ENCODE measurements around the gene RPP25L.

The RPP25L gene

GRCh38 chr9:34585946-34586669 is 25.8 kb downstream of the RPP25L start:
- no peaks in the 10 kb centered on the region for H3K9me2 ChIP-seq (replicated peaks; ENCODE audit: control insufficient read depth, low read length)
- H3K9me3 ChIP-seq (ENCODE audit: control insufficient read depth, insufficient read depth, low read length): no peaks in the 10 kb centered on the region
- no peak for TF ChIP-seq EZH2phosphoT487 (IDR thresholded peaks at IDR 0.05; ENCODE audit: borderline replicate concordance, low read length)
- TF ChIP-seq CTCF (IDR thresholded peaks at IDR 0.05; ENCODE audit: low read depth, low read length, poor library complexity, severe bottlenecking): no peak
- no peak overlapping the region for H3K4me3 ChIP-seq (ENCODE audit: low read length)
- no peak overlapping the region for H3K4me2 ChIP-seq (ENCODE audit: low read length)
- H3K27ac ChIP-seq (ENCODE audit: low read depth, low read length): no peak overlapping the region
- peaks cover 3% of the 10 kb centered on the region; the same call in 1 of the 2 replicates for H3K4me1 ChIP-seq (ENCODE audit: control insufficient read depth, low read length)
- H3K79me2 ChIP-seq (ENCODE audit: control insufficient read depth, low read length): no peaks in the 10 kb centered on the region
- no peaks in the 10 kb centered on the region for H3F3A ChIP-seq (ENCODE audit: control insufficient read depth, insufficient read depth)
- peaks cover 57% of the 10 kb centered on the region for H3K27me3 ChIP-seq (ENCODE audit: control insufficient read depth, low read length)
- no peaks in the 10 kb centered on the region for H3K36me3 ChIP-seq (ENCODE audit: control insufficient read depth, low read length)
- no peaks in the 10 kb centered on the region for H4K20me1 ChIP-seq (ENCODE audit: control insufficient read depth, insufficient read depth, low read depth, low read length)

GRCh38 chr9:34584970-34585369 is 26.9 kb downstream of the RPP25L start:
- Histone ChIP-seq H3K27me3 (ENCODE audit: control insufficient read depth, low read length) (peaks cover 54% of the 10 kb centered on the region), H3F3A (ENCODE audit: control insufficient read depth, insufficient read depth) (no peaks in the 10 kb centered on the region), H3K4me2 (ENCODE audit: low read length) (no peak overlapping the region), H3K4me1 (ENCODE audit: control insufficient read depth, low read length) (no peaks in the 10 kb centered on the region), H3K9me2 (replicated peaks; ENCODE audit: control insufficient read depth, low read length) (no peaks in the 10 kb centered on the region), H4K20me1 (ENCODE audit: control insufficient read depth, insufficient read depth, low read depth, low read length) (no peaks in the 10 kb centered on the region), H3K79me2 (ENCODE audit: control insufficient read depth, low read length) (no peaks in the 10 kb centered on the region), H3K27ac (ENCODE audit: low read depth, low read length) (no peak overlapping the region), H3K4me3 (ENCODE audit: low read length) (no peak overlapping the region), H3K36me3 (ENCODE audit: control insufficient read depth, low read length) (no peaks in the 10 kb centered on the region), H3K9me3 (ENCODE audit: control insufficient read depth, insufficient read depth, low read length) (no peaks in the 10 kb centered on the region)
- TF ChIP-seq CTCF (IDR thresholded peaks at IDR 0.05; ENCODE audit: low read depth, low read length, poor library complexity, severe bottlenecking): no peak
- TF ChIP-seq EZH2phosphoT487 (IDR thresholded peaks at IDR 0.05; ENCODE audit: borderline replicate concordance, low read length): no peak

- Histone ChIP-seq H3F3A (ENCODE audit: control insufficient read depth, insufficient read depth) (no peaks in the 10 kb centered on the region), H4K20me1 (ENCODE audit: control insufficient read depth, insufficient read depth, low read depth, low read length) (no peaks in the 10 kb centered on the region), H3K4me3 (ENCODE audit: low read length) (no peak overlapping the region), H3K9me3 (ENCODE audit: control insufficient read depth, insufficient read depth, low read length) (no peaks in the 10 kb centered on the region), H3K4me2 (ENCODE audit: low read length) (no peak overlapping the region), H3K79me2 (ENCODE audit: control insufficient read depth, low read length) (no peaks in the 10 kb centered on the region), H3K27me3 (ENCODE audit: control insufficient read depth, low read length) (peaks cover 63% of the 10 kb centered on the region), H3K36me3 (ENCODE audit: control insufficient read depth, low read length) (no peaks in the 10 kb centered on the region), H3K4me1 (ENCODE audit: control insufficient read depth, low read length) (no peaks in the 10 kb centered on the region), H3K27ac (ENCODE audit: low read depth, low read length) (no peak overlapping the region), H3K9me2 (replicated peaks; ENCODE audit: control insufficient read depth, low read length) (no peaks in the 10 kb centered on the region)
- TF ChIP-seq CTCF (IDR thresholded peaks at IDR 0.05; ENCODE audit: low read depth, low read length, poor library complexity, severe bottlenecking) (no peak), EZH2phosphoT487 (IDR thresholded peaks at IDR 0.05; ENCODE audit: borderline replicate concordance, low read length) (no peak)
Measured at GRCh38 chr9:34582787-34583186, 29.1 kb downstream of the RPP25L start.
